Measurements from ENCODE around the gene ZNF444.
"Not testable (repeated sequence)": the region's sequence is repeated elsewhere in the genome, so short reads cannot be mapped to it uniquely, and the experiment has no call there.

DNA sequence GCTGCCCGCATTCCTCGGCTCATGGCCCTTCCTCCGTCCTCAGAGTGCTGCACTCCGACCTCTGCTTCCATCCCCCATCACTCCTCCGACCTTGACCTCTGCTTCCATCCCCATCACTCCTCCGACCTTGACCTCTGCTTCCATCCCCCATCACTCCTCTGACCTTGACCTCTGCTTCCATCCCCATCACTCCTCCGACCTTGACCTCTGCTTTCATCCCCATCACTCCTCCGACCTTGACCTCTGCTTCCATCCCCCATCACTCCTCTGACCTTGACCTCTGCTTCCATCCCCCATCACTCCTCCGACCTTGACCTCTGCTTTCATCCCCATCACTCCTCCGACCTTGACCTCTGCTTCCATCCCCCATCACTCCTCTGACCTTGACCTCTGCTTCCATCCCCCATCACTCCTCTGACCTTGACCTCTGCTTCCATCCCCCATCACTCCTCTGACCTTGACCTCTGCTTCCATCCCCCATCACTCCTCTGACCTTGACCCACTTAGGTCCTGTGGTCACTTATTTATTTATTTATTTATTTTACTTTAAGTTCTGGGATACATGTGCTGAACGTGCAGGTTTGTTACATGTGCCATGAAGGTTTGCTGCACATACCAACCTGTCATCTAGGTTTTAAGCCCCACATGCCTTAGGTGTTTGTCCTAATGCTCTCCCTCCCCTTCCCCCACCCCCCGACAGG lies 8.0 kb downstream of the ZNF444 start:
- not testable (repeated sequence) for TF ChIP-seq POLR2A, POLR2AphosphoS5 (IDR thresholded peaks at IDR 0.05; ENCODE audit: low read depth, low read length)
